Measurements from ENCODE around the gene MYO7B. TPM values are rescaled to one million over a fixed set of nuclear protein-coding genes. Genes with fewer than 3 reads are reported as not detected.

Gene MYO7B
- total RNA-seq, 1 donor from 2014 or later = 0.78 TPM

DNA sequence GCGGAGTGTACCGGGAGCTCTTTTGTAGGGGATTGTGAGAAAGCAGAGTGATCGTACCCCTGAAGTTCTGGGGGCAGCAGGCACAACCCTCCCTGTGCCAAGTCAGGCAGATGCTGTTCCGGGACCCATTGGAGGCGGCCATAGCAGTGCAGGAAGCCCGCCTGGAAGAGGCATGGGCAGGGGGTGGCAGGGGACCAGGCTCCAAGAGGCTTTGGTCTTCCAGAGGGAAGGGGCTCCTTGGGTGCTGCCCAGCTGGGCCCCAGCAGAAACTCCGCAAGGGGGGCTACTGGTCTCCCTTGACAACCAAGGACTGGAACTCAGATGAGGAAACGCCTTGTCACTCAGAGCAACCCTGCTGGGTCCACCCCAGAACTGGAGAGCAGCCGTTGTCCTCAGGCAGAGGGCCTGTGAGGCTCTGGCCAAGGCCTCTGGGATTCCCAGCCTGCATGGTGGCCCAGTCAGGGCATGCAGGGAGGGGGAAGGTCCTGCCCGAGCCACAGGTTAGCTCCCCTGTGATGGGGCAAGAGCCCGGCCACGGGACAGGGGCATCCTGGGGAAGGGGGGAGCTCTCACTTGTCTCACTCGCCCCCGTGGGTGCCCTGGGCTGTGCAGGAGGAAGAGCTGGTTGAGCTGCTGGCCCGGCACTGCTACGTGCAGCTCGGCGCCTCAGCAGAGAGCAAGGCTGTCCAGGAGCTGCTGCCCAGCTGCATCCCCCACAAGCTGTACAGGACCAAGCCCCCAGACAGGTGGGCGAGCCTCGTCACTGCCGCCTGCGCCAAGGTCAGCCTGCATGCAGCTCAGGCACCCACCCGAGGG, 89.5 kb downstream of the MYO7B start:
- DNase-seq (ENCODE audit: low spot score) = no peak

- DNase-seq (ENCODE audit: low spot score) = no peak
These were observed 90.1 kb downstream of the MYO7B start for GRCh38 chr2:127625572-127625951.

DNA sequence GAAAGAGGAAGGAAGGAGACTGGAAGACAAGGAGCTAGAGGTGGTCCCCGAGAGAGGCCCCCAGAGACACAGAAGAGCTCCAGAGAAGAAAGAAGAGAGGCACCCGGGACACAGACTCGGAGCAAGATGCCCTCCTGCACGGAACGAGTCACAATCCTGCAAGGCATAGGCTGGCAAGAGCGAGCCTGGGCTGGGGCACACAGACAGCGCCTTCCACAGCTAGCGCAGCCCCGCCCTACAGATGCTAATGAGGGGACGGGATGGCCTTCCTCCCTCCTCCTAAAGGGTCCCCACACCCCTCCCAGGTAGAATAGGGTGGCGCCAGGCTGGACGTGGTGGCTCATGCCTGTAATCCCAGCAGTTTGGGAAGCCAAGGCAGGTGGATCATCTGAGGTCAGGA, 90.7 kb downstream of the MYO7B start:
- no peak for DNase-seq (ENCODE audit: low spot score)

- no peak for DNase-seq (ENCODE audit: low spot score)
These were observed 91.6 kb downstream of the MYO7B start for GRCh38 chr2:127626917-127627739.

GRCh38 chr2:127627740-127628571, 92.5 kb downstream of the MYO7B start:
- no peak for DNase-seq (ENCODE audit: low spot score)

DNA sequence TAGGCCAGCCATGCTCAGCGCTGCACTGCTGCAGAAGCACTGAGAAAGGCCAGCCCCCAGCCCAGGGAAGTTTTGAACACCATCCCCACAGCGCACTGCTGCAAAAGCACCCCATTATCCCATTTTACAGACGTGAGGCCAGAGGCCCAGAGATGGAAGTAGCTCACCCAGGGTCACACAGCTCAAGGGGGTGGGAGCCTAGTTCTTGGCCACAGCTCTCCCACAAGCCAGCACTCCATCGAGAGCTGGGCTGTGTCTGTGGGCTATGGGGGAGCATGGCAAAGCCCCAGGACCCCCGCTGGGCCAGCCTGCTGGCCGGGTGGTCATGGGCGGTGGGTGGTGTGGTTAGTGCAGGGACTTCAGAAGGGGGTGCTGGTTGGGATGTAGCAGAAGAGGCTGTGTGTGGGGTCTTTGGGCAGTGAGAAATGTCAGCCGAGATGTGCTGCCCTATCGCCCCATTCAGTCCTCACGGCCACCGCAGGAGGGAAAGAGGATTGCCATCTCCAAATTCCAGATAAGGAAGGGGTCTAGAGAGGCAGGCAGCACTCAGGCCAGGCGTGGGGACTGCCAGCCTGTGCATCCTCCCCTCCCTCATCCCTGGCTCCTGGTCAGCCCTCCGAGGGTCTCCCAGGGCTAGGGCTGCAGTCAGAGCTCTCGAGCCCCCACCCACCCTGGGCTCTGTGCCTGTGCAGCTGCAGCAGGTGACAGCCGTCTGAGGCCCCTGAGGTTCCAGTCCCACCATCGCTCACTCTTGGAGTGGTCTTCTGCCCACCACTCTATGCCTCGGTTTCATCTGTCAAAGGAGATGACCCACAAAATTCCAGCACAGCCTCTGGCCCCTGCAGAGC, 93.5 kb downstream of the MYO7B start:
- no peak for DNase-seq (ENCODE audit: low spot score)

DNA sequence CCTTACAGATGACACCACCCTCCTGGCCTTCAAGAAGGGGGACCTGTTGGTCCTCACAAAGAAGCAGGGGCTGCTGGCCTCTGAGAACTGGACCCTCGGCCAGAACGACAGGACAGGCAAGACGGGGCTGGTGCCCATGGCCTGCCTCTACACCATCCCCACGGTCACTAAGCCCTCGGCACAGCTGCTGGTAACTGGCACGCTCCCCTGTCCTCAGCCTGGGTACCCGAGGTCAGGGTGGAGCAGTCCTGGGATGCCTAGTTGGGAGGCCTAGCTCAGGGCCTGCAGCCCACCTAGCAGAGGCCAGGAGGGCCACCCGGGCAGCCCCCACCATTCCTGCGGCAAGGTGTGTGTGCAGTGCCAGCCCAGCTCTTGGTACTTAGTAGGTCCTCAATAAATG, 94.2 kb downstream of the MYO7B start:
- DNase-seq (ENCODE audit: low spot score) = no peak

DNA sequence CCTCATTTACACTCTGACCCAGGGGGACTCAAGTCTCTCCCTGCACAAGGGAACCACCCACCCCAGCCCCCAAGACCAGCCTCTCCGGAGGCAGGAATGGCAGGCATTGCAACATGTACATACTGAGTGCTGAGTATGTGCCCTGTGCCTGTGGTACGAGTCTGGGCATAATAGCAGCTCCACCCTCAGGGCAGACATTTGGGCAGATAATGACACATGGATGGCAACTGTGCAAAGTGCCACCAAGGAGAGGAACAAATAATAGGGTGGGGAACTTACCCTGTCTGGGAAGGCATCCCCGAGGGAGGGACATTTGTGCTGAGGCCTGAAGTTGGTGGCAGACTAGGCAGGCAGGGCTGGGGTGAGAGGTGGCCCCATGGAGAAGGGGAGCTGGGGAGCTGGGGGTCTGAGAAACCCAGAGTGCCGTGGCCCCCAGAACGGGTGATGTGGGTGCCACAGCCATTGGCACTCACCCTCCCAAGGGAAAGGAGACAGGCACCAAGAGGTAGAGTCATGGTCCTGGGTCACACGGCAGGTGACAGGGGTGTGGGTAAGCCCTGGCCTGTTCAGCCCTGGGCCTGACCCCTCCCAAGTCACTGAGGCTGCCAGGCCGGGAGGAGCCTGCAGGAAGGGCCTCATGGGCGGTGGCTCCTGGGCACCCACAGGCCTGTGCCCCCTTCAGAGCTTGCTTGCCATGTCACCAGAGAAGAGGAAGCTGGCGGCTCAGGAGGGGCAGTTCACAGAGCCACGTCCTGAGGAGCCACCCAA, 94.8 kb downstream of the MYO7B start:
- no peak for DNase-seq (ENCODE audit: low spot score)

DNA sequence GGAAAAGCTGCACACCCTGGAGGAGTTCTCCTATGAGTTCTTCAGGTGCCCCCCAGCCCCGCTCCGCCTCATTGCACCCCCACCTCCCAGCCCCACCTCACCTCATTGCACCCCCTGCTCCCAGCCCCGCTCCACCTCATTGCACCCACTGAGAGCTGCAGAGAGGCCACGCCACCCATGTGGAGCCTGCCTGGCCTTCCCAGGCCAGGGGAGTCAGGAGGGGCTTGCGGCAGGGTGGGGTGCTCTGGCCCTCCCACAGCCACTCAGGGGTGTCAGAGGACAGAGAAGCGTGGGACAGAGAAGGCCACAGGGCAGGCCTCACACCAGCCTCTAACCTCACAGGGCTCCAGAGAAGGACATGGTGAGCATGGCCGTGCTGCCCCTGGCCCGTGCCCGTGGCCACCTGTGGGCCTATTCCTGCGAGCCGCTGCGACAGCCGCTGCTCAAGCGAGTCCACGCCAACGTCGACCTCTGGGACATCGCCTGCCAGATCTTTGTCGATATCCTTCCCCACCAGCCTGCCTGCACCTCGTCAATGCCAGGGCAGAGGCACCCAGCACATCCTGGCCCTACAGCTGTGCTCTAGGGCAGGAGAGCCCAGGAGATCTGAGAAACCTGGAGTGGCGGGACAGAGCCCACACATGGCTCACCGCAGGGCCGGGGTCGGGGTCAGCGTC, 95.5 kb downstream of the MYO7B start:
- DNase-seq (ENCODE audit: low spot score) = no peak

- DNase-seq (ENCODE audit: low spot score) = no peak
These were observed 96.1 kb downstream of the MYO7B start for GRCh38 chr2:127631541-127631996.

GRCh38 chr2:127631997-127632581, 96.6 kb downstream of the MYO7B start:
- DNase-seq (ENCODE audit: low spot score) = no peak

GRCh38 chr2:127632592-127633489, 97.4 kb downstream of the MYO7B start:
- no peak for DNase-seq (ENCODE audit: low spot score)

- DNase-seq (ENCODE audit: low spot score) = no peak
These were observed 98.1 kb downstream of the MYO7B start for GRCh38 chr2:127633556-127634065.

- no peak for DNase-seq (ENCODE audit: low spot score)
These were observed 98.7 kb downstream of the MYO7B start for GRCh38 chr2:127634066-127634617.

- no peak for DNase-seq (ENCODE audit: low spot score)
These were observed 99.3 kb downstream of the MYO7B start for GRCh38 chr2:127634626-127635379.

GRCh38 chr2:127635380-127636237, 100.1 kb downstream of the MYO7B start:
- DNase-seq (ENCODE audit: low spot score) = no peak
